WTC11 (cell line): Measurements from ENCODE around the gene ARAP3. TPM values are rescaled to one million over a fixed set of nuclear protein-coding genes. Genes with fewer than 3 reads are reported as not detected.
A peak's percentile ranks its signal among the peaks of the same experiment; 100 is the strongest.

Experiments
- ATAC-seq: fragments of 200-7000 bp; cut with Tn5 transposase; 2 replicates; pipeline ENCODE4 v1.10.0; 2021; ENCODE audit warnings: mild to moderate bottlenecking, moderate library complexity
- CTCF ChIA-PET: fragments of 300-600 bp; sonication (Branson Sonifier 250); formaldehyde crosslinking; loops from one replicate; lab custom pipeline; 2021; ENCODE audit warnings: antibody characterized with exemption; lab: Charles Lee
- POLR2A ChIA-PET: fragments of 350-600 bp; sonication (Branson Sonifier 250); formaldehyde crosslinking; loops from one replicate; lab custom pipeline; 2021; ENCODE audit warnings: antibody characterized with exemption; lab: Charles Lee
- DNase-seq: peaks from one replicate; pipeline ENCODE4 v3.0.0; 2021; ENCODE audit warnings: low spot score
- H3K27ac Mint-ChIP-seq: 2 replicates; pipeline ENCODE4 v1.8.0; 2021; ENCODE audit warnings: mixed read lengths
- H3K27me3 Mint-ChIP-seq: 2 replicates; pipeline ENCODE4 v1.8.0; 2021; ENCODE audit warnings: low read depth, mild to moderate bottlenecking, moderate library complexity, mixed read lengths
- H3K36me3 Mint-ChIP-seq: 2 replicates; pipeline ENCODE4 v1.8.0; 2021; ENCODE audit warnings: mixed read lengths
- H3K4me1 Mint-ChIP-seq: 2 replicates; pipeline ENCODE4 v1.8.0; 2022; ENCODE audit warnings: mixed read lengths
- H3K4me3 Mint-ChIP-seq: 2 replicates; pipeline ENCODE4 v1.8.0; 2021; ENCODE audit warnings: mild to moderate bottlenecking, moderate library complexity, mixed read lengths
- H3K9me3 Mint-ChIP-seq: 2 replicates; pipeline ENCODE4 v1.8.0; 2021; ENCODE audit warnings: mixed read lengths
- ATF1 ChIP-seq: sonication (generic); formaldehyde crosslinking; IDR thresholded peaks from 2 replicates; pipeline ENCODE4 v1.8.1; 2023; ENCODE audit warnings: mild to moderate bottlenecking, moderate library complexity, missing genetic modification reagents
- FOXJ3 ChIP-seq: sonication (generic); formaldehyde crosslinking; IDR thresholded peaks from 2 replicates; pipeline ENCODE4 v1.9.0; 2021; ENCODE audit warnings: missing genetic modification reagents, mild to moderate bottlenecking, borderline replicate concordance
- GRHL2 ChIP-seq: fragments of 250-450 bp; sonication (Bioruptor Pico); IDR thresholded peaks from 2 replicates; pipeline ENCODE4 v1.8.0; 2022; ENCODE audit warnings: mild to moderate bottlenecking, moderate library complexity; ENCODE audit not compliant: insufficient replicate concordance, severe bottlenecking
- GTF2I ChIP-seq: fragments of 250-450 bp; sonication (Bioruptor Pico); conservative IDR thresholded peaks from 2 replicates; pipeline ENCODE4 v1.4.0; 2021; ENCODE audit warnings: mild to moderate bottlenecking
- MYBL2 ChIP-seq: sonication (generic); formaldehyde crosslinking; IDR thresholded peaks from 2 replicates; pipeline ENCODE4 v1.8.1; 2023; ENCODE audit warnings: mild to moderate bottlenecking, moderate library complexity, missing genetic modification reagents
- NR1H2 ChIP-seq: sonication (generic); formaldehyde crosslinking; IDR thresholded peaks from 2 replicates; pipeline ENCODE4 v1.9.0; 2021; ENCODE audit warnings: mild to moderate bottlenecking, moderate library complexity, missing genetic modification reagents
- NR2C2 ChIP-seq: sonication (generic); formaldehyde crosslinking; IDR thresholded peaks from 2 replicates; pipeline ENCODE4 v1.8.0; 2022; ENCODE audit warnings: mild to moderate bottlenecking, missing genetic modification reagents
- ZBTB21 ChIP-seq: sonication (generic); formaldehyde crosslinking; IDR thresholded peaks from 2 replicates; pipeline ENCODE4 v1.8.1; 2023; ENCODE audit warnings: mild to moderate bottlenecking, missing genetic modification reagents, borderline replicate concordance
- ZNF121 ChIP-seq: sonication (generic); formaldehyde crosslinking; IDR thresholded peaks from 2 replicates; pipeline ENCODE4 v1.8.0; 2023; ENCODE audit warnings: missing genetic modification reagents
- ZNF317 ChIP-seq: sonication (generic); formaldehyde crosslinking; IDR thresholded peaks from 2 replicates; pipeline ENCODE4 v1.8.1; 2023; ENCODE audit warnings: low read depth, mild to moderate bottlenecking, moderate library complexity, missing genetic modification reagents, borderline replicate concordance
- ZNF423 ChIP-seq: fragments of 250-450 bp; sonication (Bioruptor Pico); IDR thresholded peaks from 2 replicates; pipeline ENCODE4 v2.1.2; 2022; ENCODE audit warnings: mild to moderate bottlenecking, moderate library complexity
- total RNA-seq: library from RNA; stranded (reverse); gene quantifications from 3 replicates; pipeline ENCODE4 v1.2.3, GENCODE V29; 2021
- TF ChIP-seq, protein P1 (sequence below): sonication (generic); formaldehyde crosslinking; IDR thresholded peaks from 2 replicates; pipeline ENCODE4 v1.8.1; 2022; ENCODE audit warnings: missing genetic modification reagents, borderline replicate concordance
- TF ChIP-seq, protein P2 (sequence below): sonication (generic); formaldehyde crosslinking; IDR thresholded peaks from 2 replicates; pipeline ENCODE4 v1.8.0; 2022; ENCODE audit warnings: mild to moderate bottlenecking, missing genetic modification reagents
- TF ChIP-seq, protein P3 (sequence below): sonication (generic); formaldehyde crosslinking; IDR thresholded peaks from 2 replicates; pipeline ENCODE4 v1.8.1; 2022; ENCODE audit warnings: mild to moderate bottlenecking, moderate library complexity, missing genetic modification reagents
- TF ChIP-seq, protein P4 (sequence below): sonication (generic); formaldehyde crosslinking; IDR thresholded peaks from 2 replicates; pipeline ENCODE4 v1.8.1; 2022; ENCODE audit warnings: low read depth, missing genetic modification reagents, borderline replicate concordance
- TF ChIP-seq, protein P5 (sequence below): sonication (generic); formaldehyde crosslinking; IDR thresholded peaks from 2 replicates; pipeline ENCODE4 v1.8.1; 2023; ENCODE audit warnings: mild to moderate bottlenecking, missing genetic modification reagents

Gene ARAP3
- total RNA-seq, 1 experiment from 2014 or later = 60.4 TPM

DNA sequence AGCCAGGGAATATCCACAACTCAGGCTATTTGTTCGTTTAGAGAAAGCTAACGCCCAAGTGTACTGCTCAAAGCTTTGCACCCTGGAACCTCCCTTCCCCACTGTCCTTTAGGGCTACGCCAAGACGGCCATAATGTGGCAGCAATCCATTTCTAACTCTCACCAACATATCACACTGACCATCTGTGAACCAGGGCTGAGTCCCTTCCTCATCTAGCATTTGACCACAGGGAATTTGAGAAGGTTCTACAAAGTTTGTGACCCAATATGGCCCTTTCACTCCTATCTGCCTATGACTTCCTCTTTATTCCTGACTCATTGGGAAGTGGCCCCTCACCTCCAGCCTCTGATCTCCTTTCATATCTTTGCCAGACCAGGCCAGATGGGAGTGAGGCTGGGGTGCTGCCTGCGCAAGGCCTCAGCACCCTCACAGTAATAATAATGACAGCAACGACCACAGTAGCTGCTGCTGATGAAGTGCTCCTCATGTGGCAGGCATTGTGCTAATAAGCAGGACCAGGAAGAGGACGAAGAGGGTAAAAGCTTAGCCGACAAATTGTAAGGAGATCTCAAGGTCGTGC lies 9.3 kb upstream of the ARAP3 start:
- ATAC-seq (no peak), DNase-seq (no peak)
- Mint-ChIP-seq H3K27me3 (peaks cover 10% of the 10 kb centered on the region), H3K36me3 (no peaks in the 10 kb centered on the region), H3K4me3 (no peak overlapping the region), H3K27ac (no peak overlapping the region), H3K9me3 (no peaks in the 10 kb centered on the region), H3K4me1 (peaks cover 28% of the 10 kb centered on the region)
- TF ChIP-seq ZBTB21 (no peak), ATF1 (CRISPR knock-in tag) (no peak), GRHL2 (CRISPR knock-in tag) (no peak), MYBL2 (CRISPR knock-in tag) (no peak), NR2C2 (CRISPR knock-in tag) (no peak), FOXJ3 (CRISPR knock-in tag) (no peak), ZNF317 (CRISPR knock-in tag) (no peak), ZNF121 (no peak)
- TF ChIP-seq, protein P1, sequence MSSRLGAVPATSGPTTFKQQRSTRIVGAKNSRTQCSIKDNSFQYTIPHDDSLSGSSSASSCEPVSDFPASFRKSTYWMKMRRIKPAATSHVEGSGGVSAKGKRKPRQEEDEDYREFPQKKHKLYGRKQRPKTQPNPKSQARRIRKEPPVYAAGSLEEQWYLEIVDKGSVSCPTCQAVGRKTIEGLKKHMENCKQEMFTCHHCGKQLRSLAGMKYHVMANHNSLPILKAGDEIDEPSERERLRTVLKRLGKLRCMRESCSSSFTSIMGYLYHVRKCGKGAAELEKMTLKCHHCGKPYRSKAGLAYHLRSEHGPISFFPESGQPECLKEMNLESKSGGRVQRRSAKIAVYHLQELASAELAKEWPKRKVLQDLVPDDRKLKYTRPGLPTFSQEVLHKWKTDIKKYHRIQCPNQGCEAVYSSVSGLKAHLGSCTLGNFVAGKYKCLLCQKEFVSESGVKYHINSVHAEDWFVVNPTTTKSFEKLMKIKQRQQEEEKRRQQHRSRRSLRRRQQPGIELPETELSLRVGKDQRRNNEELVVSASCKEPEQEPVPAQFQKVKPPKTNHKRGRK (CRISPR knock-in tag) = no peak
- TF ChIP-seq, protein P2, sequence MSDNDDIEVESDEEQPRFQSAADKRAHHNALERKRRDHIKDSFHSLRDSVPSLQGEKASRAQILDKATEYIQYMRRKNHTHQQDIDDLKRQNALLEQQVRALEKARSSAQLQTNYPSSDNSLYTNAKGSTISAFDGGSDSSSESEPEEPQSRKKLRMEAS (CRISPR knock-in tag) = no peak
- TF ChIP-seq, protein P3, sequence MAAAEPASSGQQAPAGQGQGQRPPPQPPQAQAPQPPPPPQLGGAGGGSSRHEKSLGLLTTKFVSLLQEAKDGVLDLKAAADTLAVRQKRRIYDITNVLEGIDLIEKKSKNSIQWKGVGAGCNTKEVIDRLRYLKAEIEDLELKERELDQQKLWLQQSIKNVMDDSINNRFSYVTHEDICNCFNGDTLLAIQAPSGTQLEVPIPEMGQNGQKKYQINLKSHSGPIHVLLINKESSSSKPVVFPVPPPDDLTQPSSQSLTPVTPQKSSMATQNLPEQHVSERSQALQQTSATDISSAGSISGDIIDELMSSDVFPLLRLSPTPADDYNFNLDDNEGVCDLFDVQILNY (CRISPR knock-in tag) = no peak
- TF ChIP-seq, protein P4, sequence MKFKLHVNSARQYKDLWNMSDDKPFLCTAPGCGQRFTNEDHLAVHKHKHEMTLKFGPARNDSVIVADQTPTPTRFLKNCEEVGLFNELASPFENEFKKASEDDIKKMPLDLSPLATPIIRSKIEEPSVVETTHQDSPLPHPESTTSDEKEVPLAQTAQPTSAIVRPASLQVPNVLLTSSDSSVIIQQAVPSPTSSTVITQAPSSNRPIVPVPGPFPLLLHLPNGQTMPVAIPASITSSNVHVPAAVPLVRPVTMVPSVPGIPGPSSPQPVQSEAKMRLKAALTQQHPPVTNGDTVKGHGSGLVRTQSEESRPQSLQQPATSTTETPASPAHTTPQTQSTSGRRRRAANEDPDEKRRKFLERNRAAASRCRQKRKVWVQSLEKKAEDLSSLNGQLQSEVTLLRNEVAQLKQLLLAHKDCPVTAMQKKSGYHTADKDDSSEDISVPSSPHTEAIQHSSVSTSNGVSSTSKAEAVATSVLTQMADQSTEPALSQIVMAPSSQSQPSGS (CRISPR knock-in tag) = no peak
- TF ChIP-seq, protein P5, sequence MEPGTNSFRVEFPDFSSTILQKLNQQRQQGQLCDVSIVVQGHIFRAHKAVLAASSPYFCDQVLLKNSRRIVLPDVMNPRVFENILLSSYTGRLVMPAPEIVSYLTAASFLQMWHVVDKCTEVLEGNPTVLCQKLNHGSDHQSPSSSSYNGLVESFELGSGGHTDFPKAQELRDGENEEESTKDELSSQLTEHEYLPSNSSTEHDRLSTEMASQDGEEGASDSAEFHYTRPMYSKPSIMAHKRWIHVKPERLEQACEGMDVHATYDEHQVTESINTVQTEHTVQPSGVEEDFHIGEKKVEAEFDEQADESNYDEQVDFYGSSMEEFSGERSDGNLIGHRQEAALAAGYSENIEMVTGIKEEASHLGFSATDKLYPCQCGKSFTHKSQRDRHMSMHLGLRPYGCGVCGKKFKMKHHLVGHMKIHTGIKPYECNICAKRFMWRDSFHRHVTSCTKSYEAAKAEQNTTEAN (CRISPR knock-in tag) = no peak
- ChIA-PET CTCF (interaction anchor here (0.6 to 8.3 kb wide), 55 partner anchors 9 to 452 kb away, joined by 3 to 136 read pairs (median 5); partner anchors contain the start of genes ARAP3, DELE1, DIAPH1 and HDAC3), POLR2A (interaction anchor here (0.7 to 1.4 kb wide), 3 partner anchors 10 to 187 kb away, joined by 3 to 4 read pairs (median 4); partner anchors contain the start of genes ARAP3 and DIAPH1)

DNA sequence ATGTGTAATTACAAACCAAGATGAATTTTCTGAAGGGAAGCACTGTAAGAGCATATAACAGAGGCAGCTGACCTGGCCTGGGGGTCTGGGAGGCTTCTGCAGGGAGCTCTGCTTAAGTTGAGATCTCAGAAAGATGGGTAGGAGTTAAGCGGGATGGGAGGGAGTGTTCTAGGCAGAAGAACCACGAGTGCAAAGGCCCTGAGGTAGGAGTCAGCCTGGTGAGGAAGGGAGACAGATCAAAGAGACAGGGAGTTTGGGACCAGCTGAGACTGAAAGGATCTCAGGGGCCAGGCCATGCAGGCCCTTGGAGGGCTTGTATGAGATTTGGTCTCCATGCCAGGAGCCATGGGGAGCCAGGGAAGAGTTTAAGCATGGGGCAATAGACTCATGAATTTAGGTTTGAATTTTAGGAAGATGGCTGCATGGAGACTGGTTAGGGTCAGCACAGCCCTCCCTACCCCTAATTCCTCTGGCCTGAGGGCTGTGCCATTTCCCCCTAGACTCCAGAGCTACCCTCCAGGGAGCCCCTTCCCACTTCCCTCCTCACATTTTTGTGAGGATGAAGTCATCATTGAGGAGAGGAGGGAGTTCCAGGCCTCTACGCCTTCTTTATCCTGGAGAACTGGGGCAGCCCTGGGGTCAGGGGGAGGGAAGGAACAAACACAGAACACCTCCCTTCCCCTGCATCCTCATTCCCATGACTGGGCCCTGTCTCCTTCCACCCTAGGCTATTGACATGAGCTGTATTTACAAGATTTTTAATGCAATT lies 4.8 kb upstream of the ARAP3 start:
- peak; percentile 31 for ATAC-seq
- Mint-ChIP-seq H3K4me3 (no peak overlapping the region), H3K27ac (no peak overlapping the region), H3K4me1 (peaks cover 25% of the 10 kb centered on the region), H3K9me3 (no peaks in the 10 kb centered on the region), H3K36me3 (no peaks in the 10 kb centered on the region), H3K27me3 (peaks cover 8% of the 10 kb centered on the region)
- DNase-seq = no peak
- CTCF ChIA-PET = interaction anchor here (0.9 to 1.4 kb wide), 4 partner anchors 17 to 282 kb away, joined by 3 to 7 read pairs (median 4); partner anchors contain the start of gene RNF14
- POLR2A ChIA-PET = no interaction called here
- TF ChIP-seq GTF2I (CRISPR knock-in tag) (no peak), ZNF423 (CRISPR knock-in tag) (no peak), NR1H2 (no peak)
- TF ChIP-seq, all 79 proteins: peak for 0
